Tibial nerve (tissue), 4 donors: ENCODE results near the gene TXLNG. TPM values are rescaled to one million over a fixed set of nuclear protein-coding genes. Genes with fewer than 3 reads are reported as not detected.

Source experiments
- DNase-seq, 2 donors: peaks; one replicate each; pipeline ENCODE4 v3.0.0-alpha.2; 2019; ENCODE audit warnings: low spot score in 2 of 2
- H3K27ac ChIP-seq, 4 donors: fragments of 200-600 bp; sonication (generic) in 3 of 4; one replicate each; pipeline ENCODE4 v1.5.1; 2017 to 2019; ENCODE audit warnings: mild to moderate bottlenecking in 1 of 4
- H3K27me3 ChIP-seq, 2 donors: fragments of 200-600 bp; sonication (generic) in 1 of 2; one replicate each; pipeline versions ENCODE4 v1.5.1 to v1.6.0; 2017 to 2019
- H3K36me3 ChIP-seq, 3 donors: fragments of 200-600 bp; sonication (generic); one replicate each; pipeline ENCODE4 v1.5.1; 2018 to 2019
- H3K4me1 ChIP-seq, 4 donors: fragments of 200-600 bp; sonication (generic) in 3 of 4; one replicate each; pipeline ENCODE4 v1.5.1; 2017 to 2019
- H3K4me3 ChIP-seq, 4 donors: fragments of 200-600 bp; sonication (generic) in 3 of 4; one replicate each; pipeline ENCODE4 v1.5.1; 2017 to 2019; ENCODE audit warnings: mild to moderate bottlenecking in 1 of 4, moderate library complexity in 1 of 4
- H3K9me3 ChIP-seq, 4 donors: fragments of 200-600 bp; sonication (generic) in 3 of 4; one replicate each; pipeline ENCODE4 v1.5.1; 2017 to 2019
- EP300 ChIP-seq, 2 donors: sonication (generic); formaldehyde crosslinking; IDR thresholded peaks; one replicate each; pipeline ENCODE4 v1.6.1; 2017; ENCODE audit warnings: antibody characterized with exemption in 2 of 2, mild to moderate bottlenecking in 1 of 2
- POLR2A ChIP-seq, 2 donors: fragments of 450-650 bp; IDR thresholded peaks; one replicate each; pipeline ENCODE4 v1.6.1; 2017; ENCODE audit warnings: antibody characterized with exemption in 2 of 2, mild to moderate bottlenecking in 2 of 2, moderate library complexity in 2 of 2
- WGBS, 2 donors: methylation state at CpG; one replicate each; pipeline ENCODE4 v1.1.5; 2018; 5-methylcytosine and 5-hydroxymethylcytosine counted together
- total RNA-seq, 4 donors: library from RNA; depleted of rRNA; stranded (reverse); fragments of >200 nt; gene quantifications; one replicate each; pipeline ENCODE4 v1.1.0, GENCODE V29; 2016
- TF ChIP-seq, protein P1 (sequence below), 5 experiments: fragments of 200-600 bp in 3 of 5; fragments of 450-650 bp in 2 of 5; sonication (generic) in 3 of 5; IDR thresholded peaks; one replicate each; pipeline ENCODE4 v1.5.1; 2016 to 2019; ENCODE audit warnings: antibody characterized with exemption in 5 of 5, mild to moderate bottlenecking in 3 of 5, moderate library complexity in 2 of 5

The TXLNG gene
- total RNA-seq, 4 donors from 2014 or later, result 16.3 to 22.2 (median 20.0) TPM

GRCh38 chrX:16838202-16839066, 52.2 kb downstream of the TXLNG start:
- no peak overlapping the region for H3K27ac ChIP-seq
- peaks cover 0 to 24% (median 0%) of the 10 kb centered on the region in 3 donors for H3K36me3 ChIP-seq
- peaks cover 0 to 7% (median 0%) of the 10 kb centered on the region in 4 donors for H3K4me1 ChIP-seq
- H3K4me3 ChIP-seq, result no peak overlapping the region
- 42 to 80% methylated on average over 9 to 11 of the region's 11 CpGs for WGBS, 2 donors
- TF ChIP-seq POLR2A (IDR thresholded peaks at IDR 0.05) (no peak), EP300 (IDR thresholded peaks at IDR 0.05) (no peak)
- TF ChIP-seq, protein P1, sequence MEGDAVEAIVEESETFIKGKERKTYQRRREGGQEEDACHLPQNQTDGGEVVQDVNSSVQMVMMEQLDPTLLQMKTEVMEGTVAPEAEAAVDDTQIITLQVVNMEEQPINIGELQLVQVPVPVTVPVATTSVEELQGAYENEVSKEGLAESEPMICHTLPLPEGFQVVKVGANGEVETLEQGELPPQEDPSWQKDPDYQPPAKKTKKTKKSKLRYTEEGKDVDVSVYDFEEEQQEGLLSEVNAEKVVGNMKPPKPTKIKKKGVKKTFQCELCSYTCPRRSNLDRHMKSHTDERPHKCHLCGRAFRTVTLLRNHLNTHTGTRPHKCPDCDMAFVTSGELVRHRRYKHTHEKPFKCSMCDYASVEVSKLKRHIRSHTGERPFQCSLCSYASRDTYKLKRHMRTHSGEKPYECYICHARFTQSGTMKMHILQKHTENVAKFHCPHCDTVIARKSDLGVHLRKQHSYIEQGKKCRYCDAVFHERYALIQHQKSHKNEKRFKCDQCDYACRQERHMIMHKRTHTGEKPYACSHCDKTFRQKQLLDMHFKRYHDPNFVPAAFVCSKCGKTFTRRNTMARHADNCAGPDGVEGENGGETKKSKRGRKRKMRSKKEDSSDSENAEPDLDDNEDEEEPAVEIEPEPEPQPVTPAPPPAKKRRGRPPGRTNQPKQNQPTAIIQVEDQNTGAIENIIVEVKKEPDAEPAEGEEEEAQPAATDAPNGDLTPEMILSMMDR (IDR thresholded peaks at IDR 0.05), result no peak
- DNase-seq, result no peak
- H3K27me3 ChIP-seq, result no peaks in the 10 kb centered on the region
- no peaks in the 10 kb centered on the region for H3K9me3 ChIP-seq

DNA sequence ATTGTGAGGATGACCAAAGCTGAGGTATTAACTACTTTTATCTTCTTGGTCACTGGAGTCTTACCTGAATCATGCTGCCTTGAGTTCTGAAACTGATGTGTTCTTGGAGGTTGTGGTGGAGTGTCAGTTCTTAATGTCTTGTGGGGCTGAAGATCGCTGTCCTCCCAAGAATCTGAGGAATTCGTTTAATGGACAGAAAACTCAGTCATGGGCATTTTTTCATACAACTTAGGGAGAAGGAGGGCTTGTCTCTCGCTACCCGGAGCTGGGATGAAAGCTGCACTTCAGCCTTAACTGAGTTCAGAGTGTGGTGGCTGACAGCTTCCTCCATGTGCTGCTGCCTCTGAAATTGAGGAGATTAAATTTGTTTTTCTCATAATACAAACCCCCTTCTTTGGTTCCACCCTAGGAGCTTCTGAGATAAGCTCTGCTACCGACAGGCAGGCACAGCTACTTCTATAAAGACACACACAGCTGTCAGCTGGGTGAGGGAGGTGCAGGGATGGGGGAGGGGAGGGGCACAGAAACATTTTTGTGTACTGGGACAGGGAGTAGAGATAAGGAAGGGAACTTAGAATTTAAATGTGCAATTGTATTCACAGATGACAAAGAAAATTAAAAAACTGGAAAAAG, 53.1 kb downstream of the TXLNG start:
- 46 to 81% methylated on average over 5 of the region's 5 CpGs for WGBS, 2 donors
- H3K27ac ChIP-seq, result peak overlapping the region in 1 of 4 donors; percentile 20
- no peaks in the 10 kb centered on the region for H3K27me3 ChIP-seq
- peaks cover 0 to 10% (median 0%) of the 10 kb centered on the region in 4 donors for H3K4me1 ChIP-seq
- DNase-seq, result no peak
- TF ChIP-seq, protein P1 (IDR thresholded peaks at IDR 0.05), result no peak
- TF ChIP-seq EP300 (IDR thresholded peaks at IDR 0.05) (no peak), POLR2A (IDR thresholded peaks at IDR 0.05) (no peak)
- H3K9me3 ChIP-seq, result no peaks in the 10 kb centered on the region
- H3K36me3 ChIP-seq, result peaks cover 0 to 20% (median 0%) of the 10 kb centered on the region in 3 donors
- H3K4me3 ChIP-seq, result no peak overlapping the region

- DNase-seq, result no peak
- Histone ChIP-seq H3K27ac (peak overlapping the region in 1 of 4 donors; percentile 20), H3K9me3 (no peaks in the 10 kb centered on the region), H3K4me3 (no peak overlapping the region), H3K36me3 (peaks cover 0 to 20% (median 0%) of the 10 kb centered on the region in 3 donors), H3K4me1 (peaks cover 0 to 10% (median 0%) of the 10 kb centered on the region in 4 donors), H3K27me3 (no peaks in the 10 kb centered on the region)
- WGBS, 2 donors, result 89 to 91% methylated on average over 13 to 14 of the region's 14 CpGs
- TF ChIP-seq POLR2A (IDR thresholded peaks at IDR 0.05), result no peak
These were observed 53.7 kb downstream of the TXLNG start for GRCh38 chrX:16839852-16840460.

- H3K36me3 ChIP-seq, result peaks cover 0 to 31% (median 0%) of the 10 kb centered on the region in 3 donors
- DNase-seq, result no peak
- H3K27me3 ChIP-seq, result no peaks in the 10 kb centered on the region
- H3K9me3 ChIP-seq, result no peaks in the 10 kb centered on the region
- no peak for TF ChIP-seq EP300 (IDR thresholded peaks at IDR 0.05)
- TF ChIP-seq POLR2A (IDR thresholded peaks at IDR 0.05), result no peak
- TF ChIP-seq, protein P1 (IDR thresholded peaks at IDR 0.05), result no peak
- H3K4me1 ChIP-seq, result peaks cover 0 to 10% (median 0%) of the 10 kb centered on the region in 4 donors
- H3K27ac ChIP-seq, result peak overlapping the region in 1 of 4 donors; percentile 25
- WGBS, 2 donors, result 40 to 68% methylated on average over 3 of the region's 3 CpGs
- H3K4me3 ChIP-seq, result no peak overlapping the region
These were observed 56.4 kb downstream of the TXLNG start for GRCh38 chrX:16842684-16843083.

DNA sequence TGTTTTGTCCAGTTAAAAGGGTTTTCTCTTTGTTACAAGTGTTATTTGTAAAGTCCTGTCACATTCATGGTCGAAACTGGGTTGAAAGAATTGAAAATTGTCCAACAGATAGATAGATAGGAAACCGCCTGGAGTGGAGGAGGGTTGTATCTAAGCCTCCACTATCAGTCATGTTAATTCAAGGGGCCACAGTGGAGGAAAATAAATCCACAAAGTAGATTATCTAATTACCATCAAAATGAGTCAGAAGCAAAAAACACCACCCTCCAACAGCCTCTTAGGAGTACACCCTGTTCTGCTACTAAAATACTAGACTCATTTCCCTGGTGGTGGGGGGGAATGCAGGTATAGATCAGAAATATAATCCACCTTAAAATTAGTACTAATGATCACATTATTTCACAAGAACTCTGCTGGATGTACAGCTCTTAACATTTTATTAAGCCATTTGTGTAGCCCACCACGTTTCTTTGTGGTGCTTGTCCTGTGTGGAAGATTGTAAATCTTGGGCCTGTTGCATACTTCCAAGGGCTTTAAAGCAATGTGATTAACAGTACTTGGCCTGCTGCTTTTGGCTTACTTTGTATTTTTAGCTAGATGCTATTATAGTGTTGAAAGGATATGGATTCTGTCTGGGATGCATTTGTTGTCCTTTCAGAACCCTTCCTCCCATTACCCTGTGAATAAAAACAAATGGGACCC, 57.1 kb downstream of the TXLNG start:
- peaks cover 0 to 33% (median 0%) of the 10 kb centered on the region in 3 donors for H3K36me3 ChIP-seq
- peaks cover 0 to 10% (median 0%) of the 10 kb centered on the region in 4 donors for H3K4me1 ChIP-seq
- H3K4me3 ChIP-seq, result no peak overlapping the region
- WGBS, 2 donors, result 35 to 84% methylated on average over 3 of the region's 3 CpGs
- peak overlapping the region in 1 of 4 donors; percentile 65 for H3K27ac ChIP-seq
- H3K27me3 ChIP-seq, result no peaks in the 10 kb centered on the region
- no peaks in the 10 kb centered on the region for H3K9me3 ChIP-seq
- no peak for DNase-seq
- TF ChIP-seq POLR2A (IDR thresholded peaks at IDR 0.05) (no peak), EP300 (IDR thresholded peaks at IDR 0.05) (no peak)
